ENCODE measurements around the gene OR52L1. TPM values are rescaled to one million over a fixed set of nuclear protein-coding genes. Genes with fewer than 3 reads are reported as not detected.

Gene OR52L1
- total RNA-seq, 2 experiments from 2014 or later: not detected

Other genes with a start within 250 kb of the OR52L1 start
- under 1 TPM; 0.23 to 0.67 TPM for gene OR52N4, start 232.7 kb downstream of the OR52L1 start, total RNA-seq
- gene OR52N5, start 203.6 kb downstream of the OR52L1 start, total RNA-seq: not detected
- not detected for gene OR52N1, start 195.7 kb downstream of the OR52L1 start, total RNA-seq
- not detected for gene OR52N2, start 178.1 kb downstream of the OR52L1 start, total RNA-seq
- gene OR52E6, start 145.1 kb downstream of the OR52L1 start, total RNA-seq: not detected
- not detected for gene OR52E8, start 129.3 kb downstream of the OR52L1 start, total RNA-seq
- gene OR52E4, start 106.4 kb downstream of the OR52L1 start, total RNA-seq: not detected
- not detected for gene OR52E5, start 93.8 kb downstream of the OR52L1 start, total RNA-seq
- not detected for gene OR56A3, start 44.7 kb downstream of the OR52L1 start, total RNA-seq
- gene OR56A5, start 18.5 kb downstream of the OR52L1 start, total RNA-seq: not detected
- gene OR56A4, start 20.0 kb upstream of the OR52L1 start, total RNA-seq: not detected
- gene OR56A1, start 43.8 kb upstream of the OR52L1 start, total RNA-seq: not detected
- gene OR56B4, start 120.7 kb upstream of the OR52L1 start, total RNA-seq: not detected
- not detected for gene OR52B2, start 183.3 kb upstream of the OR52L1 start, total RNA-seq
- not detected for gene OR52W1, start 212.2 kb upstream of the OR52L1 start, total RNA-seq
- not detected for gene C11orf42, start 218.6 kb upstream of the OR52L1 start, total RNA-seq
- 10 to 100 TPM; 17.3 to 19.9 TPM for gene FHIP1B, start 247.7 kb upstream of the OR52L1 start, total RNA-seq